ENCODE measurements around the gene FAM13C.

FAM13C gene

GRCh38 chr10:59376846-59377245 lies 14.5 kb upstream of the FAM13C start:
- H3K27me3 Mint-ChIP-seq, result no peaks in the 10 kb centered on the region
- H3K9me3 Mint-ChIP-seq, result no peaks in the 10 kb centered on the region
- no peaks in the 10 kb centered on the region for H3K36me3 Mint-ChIP-seq (ENCODE audit: low read depth)
- no peaks in the 10 kb centered on the region for H3K4me1 Mint-ChIP-seq (ENCODE audit: low read depth)
- H3K4me3 Mint-ChIP-seq, result no peak overlapping the region
- no peak for DNase-seq
- H3K27ac Mint-ChIP-seq, result no peak overlapping the region

- Mint-ChIP-seq H3K4me1 (ENCODE audit: low read depth) (no peaks in the 10 kb centered on the region), H3K36me3 (ENCODE audit: low read depth) (no peaks in the 10 kb centered on the region), H3K4me3 (no peak overlapping the region), H3K9me3 (no peaks in the 10 kb centered on the region), H3K27me3 (no peaks in the 10 kb centered on the region), H3K27ac (no peak overlapping the region)
- DNase-seq, result no peak
These were observed 13.6 kb upstream of the FAM13C start for GRCh38 chr10:59375990-59376389.

- no peaks in the 10 kb centered on the region for H3K36me3 Mint-ChIP-seq (ENCODE audit: low read depth)
- DNase-seq, result no peak
- no peak overlapping the region for H3K4me3 Mint-ChIP-seq
These were observed 12.6 kb upstream of the FAM13C start for GRCh38 chr10:59374916-59375315.

GRCh38 chr10:59373071-59373470 lies 10.7 kb upstream of the FAM13C start:
- Mint-ChIP-seq H3K36me3 (ENCODE audit: low read depth) (no peaks in the 10 kb centered on the region), H3K4me3 (no peak overlapping the region), H3K4me1 (ENCODE audit: low read depth) (no peaks in the 10 kb centered on the region), H3K27me3 (peaks cover 3% of the 10 kb centered on the region), H3K9me3 (no peaks in the 10 kb centered on the region), H3K27ac (no peak overlapping the region)
- no peak for DNase-seq

More at GRCh38 chr10:59374916-59375315, 12.6 kb upstream of the FAM13C start:
- no peaks in the 10 kb centered on the region for H3K9me3 Mint-ChIP-seq
- no peaks in the 10 kb centered on the region for H3K27me3 Mint-ChIP-seq
- no peak overlapping the region for H3K27ac Mint-ChIP-seq
- H3K4me1 Mint-ChIP-seq (ENCODE audit: low read depth), result no peaks in the 10 kb centered on the region

- H3K27me3 Mint-ChIP-seq, result peaks cover 3% of the 10 kb centered on the region
- H3K4me1 Mint-ChIP-seq (ENCODE audit: low read depth), result no peaks in the 10 kb centered on the region
- no peaks in the 10 kb centered on the region for H3K9me3 Mint-ChIP-seq
- DNase-seq, result no peak
- no peaks in the 10 kb centered on the region for H3K36me3 Mint-ChIP-seq (ENCODE audit: low read depth)
- no peak overlapping the region for H3K27ac Mint-ChIP-seq
- H3K4me3 Mint-ChIP-seq, result no peak overlapping the region
These were observed 10.2 kb upstream of the FAM13C start for GRCh38 chr10:59372543-59372942.

GRCh38 chr10:59366290-59366689 lies 3.9 kb upstream of the FAM13C start:
- H3K27ac Mint-ChIP-seq, result no peak overlapping the region
- no peak for DNase-seq
- peaks cover 29% of the 10 kb centered on the region for H3K27me3 Mint-ChIP-seq
- H3K4me1 Mint-ChIP-seq (ENCODE audit: low read depth), result peaks cover 13% of the 10 kb centered on the region
- no peak overlapping the region for H3K4me3 Mint-ChIP-seq
- no peaks in the 10 kb centered on the region for H3K9me3 Mint-ChIP-seq
- H3K36me3 Mint-ChIP-seq (ENCODE audit: low read depth), result no peaks in the 10 kb centered on the region

- Mint-ChIP-seq H3K4me3 (no peak overlapping the region), H3K27ac (no peak overlapping the region), H3K36me3 (ENCODE audit: low read depth) (no peaks in the 10 kb centered on the region), H3K9me3 (no peaks in the 10 kb centered on the region), H3K27me3 (peaks cover 34% of the 10 kb centered on the region), H3K4me1 (ENCODE audit: low read depth) (peaks cover 13% of the 10 kb centered on the region)
- DNase-seq, result no peak
These were observed 1.2 kb upstream of the FAM13C start for GRCh38 chr10:59363446-59363958.

- no peaks in the 10 kb centered on the region for H3K36me3 Mint-ChIP-seq (ENCODE audit: low read depth)
- no peak for DNase-seq
- peak overlapping the region; percentile 27 for H3K4me3 Mint-ChIP-seq
- H3K27me3 Mint-ChIP-seq, result peaks cover 34% of the 10 kb centered on the region
- H3K27ac Mint-ChIP-seq, result no peak overlapping the region
- H3K9me3 Mint-ChIP-seq, result no peaks in the 10 kb centered on the region
- peaks cover 13% of the 10 kb centered on the region for H3K4me1 Mint-ChIP-seq (ENCODE audit: low read depth)
These were observed 621 bp upstream of the FAM13C start for GRCh38 chr10:59362959-59363381.

- H3K27ac Mint-ChIP-seq, result no peak overlapping the region
- H3K36me3 Mint-ChIP-seq (ENCODE audit: low read depth), result no peaks in the 10 kb centered on the region
- peaks cover 13% of the 10 kb centered on the region for H3K4me1 Mint-ChIP-seq (ENCODE audit: low read depth)
- peak overlapping the region; percentile 50 for H3K4me3 Mint-ChIP-seq
- no peak for DNase-seq
- no peaks in the 10 kb centered on the region for H3K9me3 Mint-ChIP-seq
- peaks cover 34% of the 10 kb centered on the region for H3K27me3 Mint-ChIP-seq
These were observed 646 bp downstream of the FAM13C start for GRCh38 chr10:59361663-59362143.

- Mint-ChIP-seq H3K4me1 (ENCODE audit: low read depth) (peaks cover 13% of the 10 kb centered on the region), H3K27me3 (peaks cover 38% of the 10 kb centered on the region), H3K4me3 (no peak overlapping the region), H3K9me3 (no peaks in the 10 kb centered on the region), H3K36me3 (ENCODE audit: low read depth) (no peaks in the 10 kb centered on the region), H3K27ac (no peak overlapping the region)
- no peak for DNase-seq
These were observed 1.5 kb downstream of the FAM13C start for GRCh38 chr10:59360605-59361405.

- no peak for DNase-seq
- no peak overlapping the region for H3K4me3 Mint-ChIP-seq
- H3K36me3 Mint-ChIP-seq (ENCODE audit: low read depth), result no peaks in the 10 kb centered on the region
- no peak overlapping the region for H3K27ac Mint-ChIP-seq
- peaks cover 13% of the 10 kb centered on the region for H3K4me1 Mint-ChIP-seq (ENCODE audit: low read depth)
- H3K9me3 Mint-ChIP-seq, result no peaks in the 10 kb centered on the region
- peaks cover 26% of the 10 kb centered on the region for H3K27me3 Mint-ChIP-seq
These were observed 3.8 kb downstream of the FAM13C start for GRCh38 chr10:59358576-59358975.

- Mint-ChIP-seq H3K36me3 (ENCODE audit: low read depth) (no peaks in the 10 kb centered on the region), H3K27me3 (peaks cover 4% of the 10 kb centered on the region), H3K4me3 (no peak overlapping the region), H3K27ac (no peak overlapping the region), H3K4me1 (ENCODE audit: low read depth) (no peaks in the 10 kb centered on the region), H3K9me3 (no peaks in the 10 kb centered on the region)
- DNase-seq, result no peak
These were observed 7.9 kb downstream of the FAM13C start for GRCh38 chr10:59354434-59354833.

GRCh38 chr10:59350558-59350957 lies 11.8 kb downstream of the FAM13C start:
- Mint-ChIP-seq H3K9me3 (no peaks in the 10 kb centered on the region), H3K4me3 (no peak overlapping the region), H3K4me1 (ENCODE audit: low read depth) (no peaks in the 10 kb centered on the region), H3K36me3 (ENCODE audit: low read depth) (no peaks in the 10 kb centered on the region), H3K27me3 (no peaks in the 10 kb centered on the region), H3K27ac (no peak overlapping the region)
- DNase-seq, result no peak

GRCh38 chr10:59346321-59346720 lies 16.0 kb downstream of the FAM13C start:
- Mint-ChIP-seq H3K9me3 (peaks cover 2% of the 10 kb centered on the region), H3K36me3 (ENCODE audit: low read depth) (no peaks in the 10 kb centered on the region), H3K27ac (no peak overlapping the region), H3K27me3 (no peaks in the 10 kb centered on the region), H3K4me1 (ENCODE audit: low read depth) (no peaks in the 10 kb centered on the region), H3K4me3 (no peak overlapping the region)
- no peak for DNase-seq

GRCh38 chr10:59342723-59343122 lies 19.6 kb downstream of the FAM13C start:
- H3K27ac Mint-ChIP-seq, result no peak overlapping the region
- no peak overlapping the region for H3K4me3 Mint-ChIP-seq
- H3K9me3 Mint-ChIP-seq, result peaks cover 2% of the 10 kb centered on the region
- no peaks in the 10 kb centered on the region for H3K36me3 Mint-ChIP-seq (ENCODE audit: low read depth)
- no peaks in the 10 kb centered on the region for H3K4me1 Mint-ChIP-seq (ENCODE audit: low read depth)
- H3K27me3 Mint-ChIP-seq, result no peaks in the 10 kb centered on the region
- DNase-seq, result no peak
